HFFc6 (cell line): Measurements from ENCODE around the gene RHBDL1. TPM values are rescaled to one million over a fixed set of nuclear protein-coding genes. Genes with fewer than 3 reads are reported as not detected.

Source experiments
- DNase-seq: peaks from one replicate; pipeline ENCODE4 v3.0.0-alpha.2; 2018
- H3K27ac Mint-ChIP-seq: 2 replicates; pipeline ENCODE4 v1.8.0; 2020; ENCODE audit warnings: mild to moderate bottlenecking, mixed read lengths
- H3K27me3 Mint-ChIP-seq: 2 replicates; pipeline ENCODE4 v1.8.0; 2021; ENCODE audit warnings: mild to moderate bottlenecking, moderate library complexity, mixed read lengths; ENCODE audit not compliant: insufficient read depth
- H3K36me3 Mint-ChIP-seq: 2 replicates; pipeline ENCODE4 v1.8.0; 2021; ENCODE audit warnings: low read depth, mixed read lengths
- H3K4me1 Mint-ChIP-seq: 2 replicates; pipeline ENCODE4 v1.8.0; 2020; ENCODE audit warnings: low read depth, mixed read lengths
- H3K4me3 Mint-ChIP-seq: 2 replicates; pipeline ENCODE4 v1.8.0; 2020; ENCODE audit warnings: mild to moderate bottlenecking, moderate library complexity, mixed read lengths
- H3K9me3 Mint-ChIP-seq: 2 replicates; pipeline ENCODE4 v1.8.0; 2020; ENCODE audit warnings: mild to moderate bottlenecking, mixed read lengths
- total RNA-seq, 6 experiments: library from RNA; stranded (reverse); fragmentation: NEBNext Ultra II Directional; extraction: Animal tissue kit (Norgen Biotek cat#: 25700); gene quantifications; 2 replicates in 1 of 6; 3 replicates in 5 of 6; pipeline ENCODE4 v1.2.3, GENCODE V29; 2021
- TF ChIP-seq, protein P1 (sequence below): fragments of 200-600 bp; sonication (generic); IDR thresholded peaks from 2 replicates; pipeline ENCODE4 v1.5.0; 2021; ENCODE audit warnings: antibody characterized with exemption, mild to moderate bottlenecking

Gene RHBDL1
- total RNA-seq, 6 experiments from 2014 or later: 1.4 to 2.3 (median 1.7) TPM

DNA sequence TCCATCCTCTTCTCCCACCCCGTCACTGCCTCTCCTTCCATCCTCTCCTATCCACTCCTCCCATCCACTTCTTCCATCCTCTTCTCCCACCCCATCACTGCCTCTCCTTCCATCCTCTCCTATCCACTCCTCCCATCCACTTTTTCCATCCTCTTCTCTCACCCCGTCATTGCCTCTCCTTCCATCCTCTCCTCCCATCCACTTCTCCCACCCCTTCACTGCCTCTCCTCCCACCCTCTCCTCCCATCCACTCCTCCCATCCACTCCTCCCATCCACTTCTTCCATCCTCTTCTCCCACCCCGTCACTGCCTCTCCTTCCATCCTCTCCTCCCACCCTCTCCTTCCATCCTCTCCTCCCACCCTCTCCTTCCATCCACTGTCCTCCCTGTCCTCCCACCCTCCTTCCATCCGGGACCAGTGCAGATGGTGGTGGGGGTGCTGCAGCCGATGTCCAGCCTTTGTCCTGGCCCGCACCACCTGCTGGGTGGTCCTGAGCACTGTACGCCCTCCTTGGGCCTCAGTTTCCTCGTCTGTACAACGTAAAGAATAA lies 43.6 kb upstream of the RHBDL1 start:
- peaks cover 5% of the 10 kb centered on the region for H3K4me1 Mint-ChIP-seq
- H3K36me3 Mint-ChIP-seq: no peaks in the 10 kb centered on the region; the same call in 1 of the 2 replicates
- TF ChIP-seq, protein P1, sequence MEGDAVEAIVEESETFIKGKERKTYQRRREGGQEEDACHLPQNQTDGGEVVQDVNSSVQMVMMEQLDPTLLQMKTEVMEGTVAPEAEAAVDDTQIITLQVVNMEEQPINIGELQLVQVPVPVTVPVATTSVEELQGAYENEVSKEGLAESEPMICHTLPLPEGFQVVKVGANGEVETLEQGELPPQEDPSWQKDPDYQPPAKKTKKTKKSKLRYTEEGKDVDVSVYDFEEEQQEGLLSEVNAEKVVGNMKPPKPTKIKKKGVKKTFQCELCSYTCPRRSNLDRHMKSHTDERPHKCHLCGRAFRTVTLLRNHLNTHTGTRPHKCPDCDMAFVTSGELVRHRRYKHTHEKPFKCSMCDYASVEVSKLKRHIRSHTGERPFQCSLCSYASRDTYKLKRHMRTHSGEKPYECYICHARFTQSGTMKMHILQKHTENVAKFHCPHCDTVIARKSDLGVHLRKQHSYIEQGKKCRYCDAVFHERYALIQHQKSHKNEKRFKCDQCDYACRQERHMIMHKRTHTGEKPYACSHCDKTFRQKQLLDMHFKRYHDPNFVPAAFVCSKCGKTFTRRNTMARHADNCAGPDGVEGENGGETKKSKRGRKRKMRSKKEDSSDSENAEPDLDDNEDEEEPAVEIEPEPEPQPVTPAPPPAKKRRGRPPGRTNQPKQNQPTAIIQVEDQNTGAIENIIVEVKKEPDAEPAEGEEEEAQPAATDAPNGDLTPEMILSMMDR: no peak
- peak overlapping the region; percentile 45; the same call in 1 of the 2 replicates for H3K27ac Mint-ChIP-seq
- no peak for DNase-seq
- peaks cover 6% of the 10 kb centered on the region for H3K27me3 Mint-ChIP-seq
- no peak overlapping the region for H3K4me3 Mint-ChIP-seq
- 0 out of 2 replicates have a peak, but pooled peaks cover 4% of the 10 kb centered on the region for H3K9me3 Mint-ChIP-seq

DNA sequence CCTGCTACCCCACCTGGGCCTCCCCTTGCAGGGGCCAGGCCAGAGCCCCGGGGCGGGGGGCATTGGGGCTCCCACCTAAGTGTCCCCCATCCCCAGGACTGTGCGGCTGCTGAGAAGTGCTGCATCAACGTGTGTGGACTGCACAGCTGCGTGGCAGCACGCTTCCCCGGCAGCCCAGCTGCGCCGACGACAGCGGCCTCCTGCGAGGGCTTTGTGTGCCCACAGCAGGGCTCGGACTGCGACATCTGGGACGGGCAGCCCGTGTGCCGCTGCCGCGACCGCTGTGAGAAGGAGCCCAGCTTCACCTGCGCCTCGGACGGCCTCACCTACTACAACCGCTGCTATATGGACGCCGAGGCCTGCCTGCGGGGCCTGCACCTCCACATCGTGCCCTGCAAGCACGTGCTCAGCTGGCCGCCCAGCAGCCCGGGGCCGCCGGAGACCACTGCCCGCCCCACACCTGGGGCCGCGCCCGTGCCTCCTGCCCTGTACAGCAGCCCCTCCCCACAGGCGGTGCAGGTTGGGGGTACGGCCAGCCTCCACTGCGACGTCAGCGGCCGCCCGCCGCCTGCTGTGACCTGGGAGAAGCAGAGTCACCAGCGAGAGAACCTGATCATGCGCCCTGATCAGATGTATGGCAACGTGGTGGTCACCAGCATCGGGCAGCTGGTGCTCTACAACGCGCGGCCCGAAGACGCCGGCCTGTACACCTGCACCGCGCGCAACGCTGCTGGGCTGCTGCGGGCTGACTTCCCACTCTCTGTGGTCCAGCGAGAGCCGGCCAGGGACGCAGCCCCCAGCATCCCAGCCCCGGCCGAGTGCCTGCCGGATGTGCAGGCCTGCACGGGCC lies 42.8 kb upstream of the RHBDL1 start:
- no peak overlapping the region for H3K4me3 Mint-ChIP-seq
- H3K9me3 Mint-ChIP-seq: 0 out of 2 replicates have a peak, but pooled peaks cover 4% of the 10 kb centered on the region
- peaks cover 6% of the 10 kb centered on the region for H3K27me3 Mint-ChIP-seq
- no peak overlapping the region for H3K27ac Mint-ChIP-seq
- no peaks in the 10 kb centered on the region for H3K36me3 Mint-ChIP-seq
- no peaks in the 10 kb centered on the region for H3K4me1 Mint-ChIP-seq
- no peak for DNase-seq
- TF ChIP-seq, protein P1: no peak

DNA sequence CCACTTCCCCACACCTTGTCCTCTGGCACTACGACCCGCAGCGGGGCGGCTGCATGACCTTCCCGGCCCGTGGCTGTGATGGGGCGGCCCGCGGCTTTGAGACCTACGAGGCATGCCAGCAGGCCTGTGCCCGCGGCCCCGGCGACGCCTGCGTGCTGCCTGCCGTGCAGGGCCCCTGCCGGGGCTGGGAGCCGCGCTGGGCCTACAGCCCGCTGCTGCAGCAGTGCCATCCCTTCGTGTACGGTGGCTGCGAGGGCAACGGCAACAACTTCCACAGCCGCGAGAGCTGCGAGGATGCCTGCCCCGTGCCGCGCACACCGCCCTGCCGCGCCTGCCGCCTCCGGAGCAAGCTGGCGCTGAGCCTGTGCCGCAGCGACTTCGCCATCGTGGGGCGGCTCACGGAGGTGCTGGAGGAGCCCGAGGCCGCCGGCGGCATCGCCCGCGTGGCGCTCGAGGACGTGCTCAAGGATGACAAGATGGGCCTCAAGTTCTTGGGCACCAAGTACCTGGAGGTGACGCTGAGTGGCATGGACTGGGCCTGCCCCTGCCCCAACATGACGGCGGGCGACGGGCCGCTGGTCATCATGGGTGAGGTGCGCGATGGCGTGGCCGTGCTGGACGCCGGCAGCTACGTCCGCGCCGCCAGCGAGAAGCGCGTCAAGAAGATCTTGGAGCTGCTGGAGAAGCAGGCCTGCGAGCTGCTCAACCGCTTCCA lies 42.0 kb upstream of the RHBDL1 start:
- no peaks in the 10 kb centered on the region for H3K4me1 Mint-ChIP-seq
- H3K4me3 Mint-ChIP-seq: no peak overlapping the region
- no peaks in the 10 kb centered on the region for H3K36me3 Mint-ChIP-seq
- H3K9me3 Mint-ChIP-seq: 0 out of 2 replicates have a peak, but pooled peaks cover 4% of the 10 kb centered on the region
- no peak for DNase-seq
- H3K27me3 Mint-ChIP-seq: peaks cover 6% of the 10 kb centered on the region
- no peak overlapping the region for H3K27ac Mint-ChIP-seq
- TF ChIP-seq, protein P1: no peak

DNA sequence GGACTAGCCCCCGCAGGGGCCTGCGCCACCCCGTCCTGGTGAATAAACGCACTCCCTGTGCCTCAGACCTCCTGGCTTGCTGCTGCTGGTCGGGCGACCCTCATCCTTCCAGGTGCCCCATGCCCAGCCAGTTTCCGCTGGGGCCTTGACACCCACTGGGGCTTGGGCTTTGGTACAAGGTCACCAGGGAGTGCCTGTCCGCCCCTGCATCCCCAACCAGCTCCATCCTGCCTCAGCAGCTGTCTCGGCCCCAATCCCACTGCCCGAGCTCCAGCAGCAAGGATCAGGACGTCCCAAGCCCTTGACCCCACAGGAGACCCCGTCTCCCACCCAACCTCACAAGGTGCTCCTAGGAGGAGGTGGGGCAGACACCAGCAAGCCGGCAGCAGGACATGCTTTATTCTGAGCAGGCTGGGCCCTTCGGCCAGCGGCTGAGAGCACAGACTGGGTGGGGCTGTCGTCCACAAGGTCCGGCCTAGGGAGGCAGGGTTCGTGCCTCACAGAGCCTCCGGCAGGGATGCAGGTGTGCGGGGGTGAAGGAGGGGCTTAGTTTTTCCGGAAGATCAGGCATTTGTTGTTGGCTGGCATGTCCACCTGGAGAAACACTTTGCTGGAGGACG lies 41.3 kb upstream of the RHBDL1 start:
- H3K4me1 Mint-ChIP-seq: no peaks in the 10 kb centered on the region
- TF ChIP-seq, protein P1: no peak
- H3K36me3 Mint-ChIP-seq: no peaks in the 10 kb centered on the region
- peaks cover 8% of the 10 kb centered on the region for H3K27me3 Mint-ChIP-seq
- no peak overlapping the region for H3K27ac Mint-ChIP-seq
- no peak for DNase-seq
- 0 out of 2 replicates have a peak, but pooled peaks cover 4% of the 10 kb centered on the region for H3K9me3 Mint-ChIP-seq
- no peak overlapping the region; the same call in 1 of the 2 replicates for H3K4me3 Mint-ChIP-seq

DNA sequence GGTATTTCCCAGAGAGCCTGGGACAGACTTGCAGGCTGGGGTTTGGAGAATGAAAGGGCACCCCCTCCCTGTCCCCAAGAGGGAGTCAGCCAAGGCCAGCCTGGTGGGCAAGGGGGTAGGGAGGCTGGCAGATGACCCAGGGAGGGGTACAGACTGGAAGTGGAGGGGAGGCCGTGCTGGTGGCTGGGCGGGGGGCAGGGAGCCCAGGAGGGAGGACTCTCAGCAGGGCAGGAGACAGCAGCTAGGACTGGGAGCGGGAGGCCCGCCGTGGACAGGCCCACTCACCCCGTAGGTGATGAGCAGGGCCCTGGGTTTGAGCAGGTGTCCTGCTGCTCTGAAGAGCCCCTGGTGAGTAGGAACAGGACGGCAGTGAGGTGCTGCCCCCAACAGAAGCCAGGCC lies 40.5 kb upstream of the RHBDL1 start:
- Mint-ChIP-seq H3K27ac (no peak overlapping the region), H3K4me3 (peak overlapping the region; percentile 62), H3K4me1 (no peaks in the 10 kb centered on the region), H3K27me3 (peaks cover 8% of the 10 kb centered on the region), H3K9me3 (0 out of 2 replicates have a peak, but pooled peaks cover 4% of the 10 kb centered on the region), H3K36me3 (no peaks in the 10 kb centered on the region)
- no peak for DNase-seq
- TF ChIP-seq, protein P1: no peak
